Parathyroid adenoma (tissue), 2 donors: ENCODE measurements around the gene DEDD2.

ENCODE experiments used
- H2AFZ ChIP-seq: fragments of 300-600 bp; sonication (generic); one replicate; pipeline ENCODE4 v1.7.0; 2017; ENCODE audit warnings: antibody characterized with exemption, mild to moderate bottlenecking
- H3K27ac ChIP-seq: fragments of 300-600 bp; sonication (generic); one replicate; pipeline ENCODE4 v1.7.0; 2017
- H3K27me3 ChIP-seq: fragments of 300-600 bp; sonication (generic); one replicate; pipeline ENCODE4 v1.7.0; 2017; ENCODE audit warnings: low read length; ENCODE audit not compliant: control insufficient read depth, insufficient read depth
- H3K36me3 ChIP-seq: fragments of 300-600 bp; sonication (generic); one replicate; pipeline ENCODE4 v1.7.0; 2017; ENCODE audit warnings: low read length; ENCODE audit not compliant: control insufficient read depth, insufficient read depth
- H3K4me1 ChIP-seq: fragments of 300-600 bp; sonication (generic); one replicate; pipeline ENCODE4 v1.7.0; 2017; ENCODE audit warnings: control low read depth
- H3K4me2 ChIP-seq: fragments of 300-600 bp; sonication (generic); one replicate; pipeline ENCODE4 v1.7.0; 2017; ENCODE audit warnings: low read length
- H3K4me3 ChIP-seq: fragments of 300-600 bp; sonication (generic); one replicate; pipeline ENCODE4 v1.7.0; 2017; ENCODE audit warnings: low read depth, low read length
- H3K79me2 ChIP-seq: fragments of 300-600 bp; sonication (generic); one replicate; pipeline ENCODE4 v1.7.0; 2017; ENCODE audit warnings: control low read depth
- H3K9ac ChIP-seq: fragments of 300-600 bp; sonication (generic); one replicate; pipeline ENCODE4 v1.7.0; 2017; ENCODE audit warnings: mild to moderate bottlenecking
- H3K9me3 ChIP-seq: fragments of 300-600 bp; sonication (generic); one replicate; pipeline ENCODE4 v1.7.0; 2017; ENCODE audit warnings: low read length; ENCODE audit not compliant: control insufficient read depth
- CTCF ChIP-seq: fragments of 300-600 bp; sonication (generic); IDR thresholded peaks from one replicate; pipeline ENCODE4 v1.7.0; 2017; ENCODE audit warnings: antibody characterized with exemption, mild to moderate bottlenecking
- donor health status: primary hyperparathyroidism.

The DEDD2 gene

GRCh38 chr19:42199440-42200115 lies 17.9 kb downstream of the DEDD2 start:
- H3K4me1 ChIP-seq, result peaks cover 5% of the 10 kb centered on the region
- H3K79me2 ChIP-seq, result peaks cover 25% of the 10 kb centered on the region
- no peaks in the 10 kb centered on the region for H3K9me3 ChIP-seq
- no peak overlapping the region for H3K4me2 ChIP-seq
- H3K9ac ChIP-seq, result no peak overlapping the region
- H3K4me3 ChIP-seq, result no peak overlapping the region
- H2AFZ ChIP-seq, result no peak overlapping the region
- H3K27ac ChIP-seq, result no peak overlapping the region
- no peaks in the 10 kb centered on the region for H3K36me3 ChIP-seq
- H3K27me3 ChIP-seq, result no peaks in the 10 kb centered on the region
- TF ChIP-seq CTCF, result no peak

GRCh38 chr19:42198676-42199439 lies 18.6 kb downstream of the DEDD2 start:
- Histone ChIP-seq H3K9me3 (no peaks in the 10 kb centered on the region), H3K79me2 (peaks cover 21% of the 10 kb centered on the region), H3K4me2 (no peak overlapping the region), H3K4me3 (no peak overlapping the region), H3K9ac (no peak overlapping the region), H3K36me3 (no peaks in the 10 kb centered on the region), H3K4me1 (peaks cover 4% of the 10 kb centered on the region), H2AFZ (no peak overlapping the region), H3K27ac (no peak overlapping the region), H3K27me3 (no peaks in the 10 kb centered on the region)
- TF ChIP-seq CTCF, result no peak

- no peaks in the 10 kb centered on the region for H3K9me3 ChIP-seq
- H2AFZ ChIP-seq, result no peak overlapping the region
- H3K36me3 ChIP-seq, result no peaks in the 10 kb centered on the region
- H3K4me1 ChIP-seq, result no peaks in the 10 kb centered on the region
- no peaks in the 10 kb centered on the region for H3K27me3 ChIP-seq
- TF ChIP-seq CTCF, result no peak
- no peak overlapping the region for H3K9ac ChIP-seq
- H3K79me2 ChIP-seq, result peaks cover 9% of the 10 kb centered on the region
- H3K27ac ChIP-seq, result no peak overlapping the region
- no peak overlapping the region for H3K4me3 ChIP-seq
- H3K4me2 ChIP-seq, result no peak overlapping the region
Observed at GRCh38 chr19:42197375-42197817, 20.1 kb downstream of the DEDD2 start.

- Histone ChIP-seq H3K9ac (no peak overlapping the region), H3K36me3 (no peaks in the 10 kb centered on the region), H3K4me3 (no peak overlapping the region), H3K4me2 (no peak overlapping the region), H2AFZ (no peak overlapping the region), H3K4me1 (no peaks in the 10 kb centered on the region), H3K27ac (no peak overlapping the region), H3K27me3 (no peaks in the 10 kb centered on the region), H3K79me2 (peaks cover 3% of the 10 kb centered on the region), H3K9me3 (no peaks in the 10 kb centered on the region)
- TF ChIP-seq CTCF, result no peak
Observed at GRCh38 chr19:42196011-42197001, 21.2 kb downstream of the DEDD2 start.
